DMS 273 treated with DMSO at 0.1 percent for 48 hours (cell line): ENCODE results near the gene RHOXF1.
"Not testable (repeated sequence)": the region's sequence is repeated elsewhere in the genome, so short reads cannot be mapped to it uniquely, and the experiment has no call there.

Experiments
- DNase-seq: peaks from one replicate; lab custom pipeline; 2025; lab: John Stamatoyannopoulos, UW

Gene RHOXF1

DNA sequence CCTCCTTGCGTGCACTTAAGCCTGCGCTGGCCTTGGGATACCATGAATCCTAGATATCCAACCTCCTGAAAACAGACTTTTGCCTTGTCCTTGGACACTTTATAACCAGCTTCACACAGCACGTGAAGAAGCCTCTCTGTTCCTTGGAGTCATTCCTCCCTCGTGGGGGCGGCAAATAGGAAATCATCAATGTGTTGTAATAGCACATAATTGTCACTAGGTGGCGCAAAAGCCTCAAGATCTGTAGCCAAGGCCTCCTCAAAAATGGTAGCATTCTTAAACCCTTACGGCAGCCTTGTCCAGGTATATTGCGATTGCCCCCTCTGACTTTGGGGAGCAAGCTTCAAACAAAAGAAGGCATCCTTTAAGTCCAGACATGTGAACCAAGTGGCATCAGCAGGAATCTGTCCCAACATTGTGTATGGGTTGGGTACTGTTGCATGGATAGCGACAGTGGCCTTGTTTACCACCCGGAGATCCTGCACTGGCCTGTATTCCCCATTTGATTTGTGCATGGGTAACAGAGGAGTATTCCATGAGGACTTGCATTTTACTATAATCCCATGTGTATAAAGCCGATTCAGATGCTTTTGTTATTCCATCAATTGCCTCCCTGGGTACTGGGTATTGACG, 30.0 kb downstream of the RHOXF1 start:
- not testable (repeated sequence) for DNase-seq

DNA sequence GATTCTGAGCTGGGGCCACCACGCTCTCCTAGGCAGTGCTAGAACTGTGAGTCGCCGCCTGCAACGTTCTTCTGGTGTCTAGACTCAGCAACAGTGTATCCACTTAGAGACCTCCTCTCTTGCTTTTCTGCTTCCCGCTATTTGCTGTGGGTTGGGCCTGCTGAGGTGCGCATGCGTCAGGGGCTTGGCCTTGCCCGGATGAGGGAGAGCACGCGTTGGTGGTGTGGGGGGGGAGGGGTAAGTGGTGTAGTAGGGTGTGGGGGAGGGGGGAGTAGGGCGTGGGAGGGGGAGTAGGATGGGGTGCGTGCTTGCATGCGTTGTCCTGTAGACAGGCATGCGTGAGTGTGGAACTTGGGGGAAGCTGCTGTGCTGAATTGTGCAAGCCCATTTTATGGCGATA, 38.1 kb downstream of the RHOXF1 start, which contains the start of gene RHOXF2B:
RHOXF2B (minus strand) TSS at position 101 of the 400 bp plus-strand sequence. CDS start 138 bp downstream, outside the sequence.
- DNase-seq: not testable (repeated sequence)

DNA sequence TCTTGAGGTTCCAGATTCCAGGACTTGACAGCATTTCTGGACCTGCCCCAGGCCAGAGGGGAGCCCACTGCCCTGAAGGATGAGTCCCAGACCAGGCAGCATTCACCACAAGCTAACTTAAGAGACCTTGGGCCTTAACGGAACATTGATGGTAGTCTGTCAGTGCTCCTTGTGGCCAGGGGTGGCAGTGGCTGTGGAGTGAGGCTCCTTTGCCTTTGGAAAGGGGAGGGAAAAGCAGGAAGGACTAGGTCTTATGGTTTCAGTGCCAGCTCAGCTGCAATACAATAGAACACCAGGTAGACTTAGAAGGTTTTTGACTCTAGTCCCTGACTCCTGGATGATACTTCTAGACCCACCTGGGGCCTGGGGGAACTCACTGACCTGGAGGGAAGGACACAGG, 49.5 kb downstream of the RHOXF1 start:
- not testable (repeated sequence) for DNase-seq
